GF-D8 (cell line): ENCODE measurements around the gene SUV39H2.
"Not testable (repeated sequence)": the region's sequence is repeated elsewhere in the genome, so short reads cannot be mapped to it uniquely, and the experiment has no call there.

Experiments
- DNase-seq: peaks from one replicate; lab custom pipeline; 2025; lab: John Stamatoyannopoulos, UW

The SUV39H2 gene

GRCh38 chr10:14875941-14876340, 2.7 kb upstream of the SUV39H2 start:
- no peak for DNase-seq

- DNase-seq, result no peak
These were observed 1.9 kb upstream of the SUV39H2 start for GRCh38 chr10:14876764-14877163.

DNA sequence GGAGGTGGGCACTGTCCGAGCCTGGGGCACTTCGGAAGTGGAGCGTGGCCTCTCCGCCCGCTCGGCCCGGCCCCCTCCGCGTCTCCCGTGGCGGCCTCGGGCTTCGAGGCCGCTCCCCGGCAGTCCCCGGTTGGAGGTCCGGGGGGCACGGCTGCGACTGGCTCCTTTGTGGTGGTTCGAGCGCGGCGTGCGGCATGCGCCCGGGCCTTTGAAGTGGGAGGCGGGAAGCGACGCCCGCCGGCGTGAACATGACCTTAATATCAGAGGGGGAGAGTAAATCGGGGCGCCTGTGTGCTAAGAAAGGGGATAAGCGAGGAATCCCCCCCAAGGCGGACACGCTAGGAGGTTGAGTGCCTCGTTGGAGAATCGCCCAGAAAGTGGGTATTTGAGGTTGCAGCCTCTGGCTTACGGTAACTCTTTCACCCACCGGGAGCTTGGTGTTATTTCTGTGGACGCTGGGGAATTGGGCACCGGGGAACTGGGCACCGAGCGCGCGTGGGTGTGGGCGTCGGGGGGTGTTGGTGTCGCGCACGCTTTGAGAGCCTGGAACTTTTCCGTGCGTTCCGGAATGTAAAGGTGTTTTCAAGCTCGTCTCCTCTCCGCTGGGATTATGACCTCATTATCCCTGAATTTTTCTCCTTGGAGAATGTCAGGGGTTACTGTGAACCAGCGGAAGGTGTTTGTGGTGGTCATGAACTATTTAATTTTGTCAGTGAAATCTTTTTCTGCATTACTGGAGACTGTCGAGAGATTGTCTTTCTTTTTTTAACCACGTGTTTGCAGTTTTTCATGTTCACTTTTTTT, 660 bp downstream of the SUV39H2 start:
- DNase-seq, result no peak

DNA sequence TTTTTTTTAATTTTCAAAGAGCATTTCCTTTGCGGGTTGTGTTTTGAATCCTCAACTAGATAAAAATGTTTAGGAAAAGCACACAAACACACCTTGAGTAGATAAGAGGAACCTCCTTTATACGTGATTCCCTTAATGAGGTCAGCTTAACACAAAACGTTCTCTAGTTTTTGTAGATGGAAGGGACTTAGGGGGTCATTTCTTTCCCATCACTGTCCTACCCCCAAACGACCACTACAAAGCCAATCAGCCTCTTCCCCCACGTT, 1.2 kb downstream of the SUV39H2 start:
- no peak for DNase-seq

GRCh38 chr10:14880229-14880628, 1.6 kb downstream of the SUV39H2 start:
- DNase-seq, result no peak

DNA sequence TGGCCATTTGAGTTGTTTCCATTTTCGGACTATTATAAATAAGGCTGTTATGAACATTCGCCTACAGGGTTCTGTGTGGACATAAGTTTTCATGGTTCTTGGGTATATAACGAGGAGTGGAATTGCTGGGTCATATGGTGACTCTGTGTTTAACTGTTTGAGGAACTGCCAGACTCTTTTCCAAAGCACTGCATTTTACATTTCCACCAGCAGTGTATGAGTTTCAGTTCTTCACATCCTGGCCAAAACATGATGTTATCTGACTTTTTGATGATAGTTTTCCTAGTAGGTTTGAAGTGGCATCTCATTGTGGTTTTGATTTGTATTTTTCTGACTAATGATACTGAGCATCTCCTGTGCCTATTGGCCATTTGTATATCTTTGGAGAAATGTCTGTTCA, 5.4 kb downstream of the SUV39H2 start:
- DNase-seq, result no peak

DNA sequence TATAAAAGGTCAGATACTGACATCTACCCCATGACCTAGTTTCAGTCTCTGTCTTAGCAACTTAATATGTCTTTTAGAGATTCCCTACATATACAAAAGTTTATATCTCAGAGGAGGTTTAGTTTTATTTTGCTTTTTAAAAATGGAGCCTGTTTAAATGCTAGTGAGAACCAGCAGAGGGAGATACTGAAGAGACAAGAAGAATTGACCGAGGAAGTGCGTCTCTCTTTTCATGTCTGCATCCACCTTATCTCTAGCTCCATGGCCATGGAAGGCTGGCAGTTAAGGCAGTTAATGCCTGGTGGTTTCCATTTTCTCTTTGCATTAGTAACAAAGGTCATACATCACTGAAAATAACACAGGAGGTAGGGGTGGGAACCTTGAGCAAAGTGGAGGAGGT, 10.7 kb downstream of the SUV39H2 start:
- no peak for DNase-seq

- DNase-seq, result no peak
These were observed 12.5 kb downstream of the SUV39H2 start for GRCh38 chr10:14891151-14891550.

DNA sequence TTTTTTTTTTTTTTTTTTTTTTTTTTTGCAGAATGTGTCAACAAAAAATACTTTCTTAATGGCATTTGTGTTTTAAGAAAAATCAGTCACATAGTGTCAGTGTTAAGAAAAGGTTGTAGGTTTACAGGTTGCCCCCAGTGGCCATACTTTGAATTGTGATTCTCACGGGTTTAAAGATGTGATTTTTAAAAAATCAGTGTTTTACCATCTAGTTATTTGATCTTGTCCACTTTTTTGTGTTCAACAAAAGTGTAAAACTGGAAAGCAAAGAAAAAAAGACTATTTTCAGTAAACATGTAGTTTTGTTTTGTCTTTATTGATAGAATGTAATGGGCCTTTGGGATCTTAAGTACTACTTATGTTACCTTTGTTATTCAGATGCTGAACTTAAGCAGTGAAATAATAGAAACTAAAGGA, 25.7 kb downstream of the SUV39H2 start:
- no peak for DNase-seq

- DNase-seq, result no peak
These were observed 26.2 kb downstream of the SUV39H2 start for GRCh38 chr10:14904864-14905263.

- no peak for DNase-seq
These were observed 27.2 kb downstream of the SUV39H2 start for GRCh38 chr10:14905890-14906289.

DNA sequence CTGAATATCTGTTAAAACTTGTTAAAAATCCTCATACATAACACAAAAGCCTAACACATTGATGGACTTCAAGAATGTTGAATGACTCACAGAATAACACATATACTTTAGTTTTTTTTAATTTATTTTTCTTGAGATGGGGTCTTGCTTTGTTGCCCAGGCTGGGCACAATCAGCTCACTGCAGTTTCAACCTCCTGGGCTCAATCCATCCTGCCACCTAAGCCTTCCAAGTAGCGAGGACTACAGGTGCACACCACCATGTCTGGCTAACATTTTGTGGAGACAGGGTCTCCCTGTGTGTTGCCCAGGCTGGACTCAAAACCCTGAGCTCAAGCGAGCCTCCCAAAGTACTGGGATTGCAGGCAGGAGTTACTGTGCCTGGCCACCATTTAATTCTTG, 28.1 kb downstream of the SUV39H2 start:
- no peak for DNase-seq

- not testable (repeated sequence) for DNase-seq
These were observed 28.9 kb downstream of the SUV39H2 start for GRCh38 chr10:14907591-14907990.

- DNase-seq, result no peak
These were observed 30.4 kb downstream of the SUV39H2 start for GRCh38 chr10:14909101-14909500.

- DNase-seq, result no peak
These were observed 32.3 kb downstream of the SUV39H2 start for GRCh38 chr10:14910953-14911352.

- DNase-seq, result no peak
These were observed 33.1 kb downstream of the SUV39H2 start for GRCh38 chr10:14911801-14912200.

DNA sequence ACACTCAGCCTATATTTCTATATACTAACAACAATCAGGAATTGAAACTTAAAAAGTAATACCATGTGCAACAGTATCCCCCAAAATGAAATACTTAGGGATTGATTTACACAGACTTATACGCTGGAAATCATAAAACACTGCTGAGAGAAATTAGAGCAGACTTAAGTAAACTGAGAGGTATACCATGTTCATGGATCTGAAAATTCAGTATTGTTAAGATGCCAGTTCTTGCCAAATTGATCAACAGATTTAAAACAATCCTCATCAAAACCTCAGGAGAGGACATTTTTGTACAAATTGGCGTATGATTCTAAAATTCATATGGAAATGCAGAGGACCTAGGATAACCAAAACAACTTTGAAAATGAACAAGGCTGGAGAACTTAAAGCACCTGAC, 37.9 kb downstream of the SUV39H2 start:
- no peak for DNase-seq

- DNase-seq, result no peak
These were observed 39.2 kb downstream of the SUV39H2 start for GRCh38 chr10:14917827-14918226.

- DNase-seq, result no peak
These were observed 40.3 kb downstream of the SUV39H2 start for GRCh38 chr10:14918964-14919363.

GRCh38 chr10:14924013-14924412, 45.3 kb downstream of the SUV39H2 start:
- DNase-seq, result no peak

GRCh38 chr10:14925268-14925667, 46.6 kb downstream of the SUV39H2 start:
- DNase-seq, result no peak

GRCh38 chr10:14926061-14926470, 47.4 kb downstream of the SUV39H2 start:
- no peak for DNase-seq

DNA sequence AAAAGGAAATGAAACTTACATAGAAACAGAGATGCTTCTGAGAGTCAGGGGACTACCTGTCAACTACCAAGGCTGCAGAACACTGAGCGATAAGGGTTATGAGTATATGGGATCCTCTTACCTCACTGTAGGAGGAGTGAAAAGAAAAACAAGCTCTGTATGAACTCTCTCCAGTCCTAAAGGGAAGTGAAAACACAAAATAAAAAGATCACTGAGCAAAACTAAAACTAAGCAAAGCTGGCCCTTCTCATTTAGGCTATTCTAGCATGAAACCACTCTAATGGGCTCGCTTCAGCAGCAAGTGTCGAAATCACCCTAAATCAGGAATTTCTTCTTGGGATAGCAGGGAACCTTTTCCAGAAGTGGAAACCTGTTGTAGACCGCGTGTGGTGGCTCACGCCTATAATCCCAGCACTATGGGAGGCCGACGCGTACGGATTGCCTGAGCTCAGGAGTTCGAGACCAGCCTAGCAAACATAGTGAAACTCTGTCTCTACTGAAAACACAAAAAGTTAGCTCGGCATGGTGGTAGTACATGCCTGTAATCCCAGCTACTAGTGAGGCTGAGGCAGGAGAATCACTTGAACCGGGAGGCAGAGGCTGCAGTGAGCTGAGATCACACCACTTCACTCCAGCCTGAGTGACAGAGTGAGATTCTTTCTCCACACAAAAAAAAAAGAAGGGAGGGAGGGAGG, 48.2 kb downstream of the SUV39H2 start:
- no peak for DNase-seq

GRCh38 chr10:14930610-14931009, 51.9 kb downstream of the SUV39H2 start:
- DNase-seq, result no peak
